A673 (cell line): Measurements from ENCODE around the gene KCNK16.

Source experiments
- EZH2 ChIP-seq: fragments of 200-600 bp; sonication (generic); IDR thresholded peaks from 2 replicates; pipeline ENCODE4 v1.6.1; 2017; ENCODE audit warnings: borderline replicate concordance, low read depth, mild to moderate bottlenecking, mixed read lengths, antibody characterized with exemption, low read length; ENCODE audit not compliant: poor library complexity, severe bottlenecking
- TF ChIP-seq, protein P1 (sequence below): fragments of 300-800, 200-600 bp; sonication (generic); conservative IDR thresholded peaks from 2 replicates; pipeline ENCODE4 v1.5.1; 2017; ENCODE audit warnings: low read depth, mild to moderate bottlenecking, antibody characterized with exemption, low read length, moderate library complexity, mixed read lengths

DNA sequence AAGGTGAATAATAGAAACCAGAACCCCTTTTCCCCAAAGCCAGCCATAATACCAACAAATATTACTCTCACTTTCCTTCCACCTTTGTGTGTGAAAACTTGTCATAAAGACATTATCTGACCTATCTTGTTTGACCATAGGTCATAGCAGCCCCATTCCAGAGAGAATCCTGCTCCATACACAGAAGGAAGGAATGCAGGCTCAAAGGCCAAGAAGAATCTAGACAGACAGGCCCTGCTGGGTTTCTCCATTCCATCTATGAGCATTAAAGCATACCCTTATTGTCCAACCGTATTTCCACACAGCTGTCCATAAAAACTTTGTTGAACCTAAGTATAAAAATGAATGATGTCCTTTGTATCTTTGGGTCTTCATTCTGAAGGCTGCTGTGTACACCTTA lies 52.5 kb downstream of the KCNK16 start:
- TF ChIP-seq, protein P1, sequence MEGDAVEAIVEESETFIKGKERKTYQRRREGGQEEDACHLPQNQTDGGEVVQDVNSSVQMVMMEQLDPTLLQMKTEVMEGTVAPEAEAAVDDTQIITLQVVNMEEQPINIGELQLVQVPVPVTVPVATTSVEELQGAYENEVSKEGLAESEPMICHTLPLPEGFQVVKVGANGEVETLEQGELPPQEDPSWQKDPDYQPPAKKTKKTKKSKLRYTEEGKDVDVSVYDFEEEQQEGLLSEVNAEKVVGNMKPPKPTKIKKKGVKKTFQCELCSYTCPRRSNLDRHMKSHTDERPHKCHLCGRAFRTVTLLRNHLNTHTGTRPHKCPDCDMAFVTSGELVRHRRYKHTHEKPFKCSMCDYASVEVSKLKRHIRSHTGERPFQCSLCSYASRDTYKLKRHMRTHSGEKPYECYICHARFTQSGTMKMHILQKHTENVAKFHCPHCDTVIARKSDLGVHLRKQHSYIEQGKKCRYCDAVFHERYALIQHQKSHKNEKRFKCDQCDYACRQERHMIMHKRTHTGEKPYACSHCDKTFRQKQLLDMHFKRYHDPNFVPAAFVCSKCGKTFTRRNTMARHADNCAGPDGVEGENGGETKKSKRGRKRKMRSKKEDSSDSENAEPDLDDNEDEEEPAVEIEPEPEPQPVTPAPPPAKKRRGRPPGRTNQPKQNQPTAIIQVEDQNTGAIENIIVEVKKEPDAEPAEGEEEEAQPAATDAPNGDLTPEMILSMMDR: no peak
- no peak for TF ChIP-seq EZH2
